Smooth muscle cell (in vitro differentiated cells): Measurements from ENCODE around the gene COL11A1. TPM values are rescaled to one million over a fixed set of nuclear protein-coding genes. Genes with fewer than 3 reads are reported as not detected.

ENCODE experiments used
- DNase-seq: peaks from one replicate; lab custom pipeline; 2025; ENCODE audit not compliant: unreplicated experiment; lab: John Stamatoyannopoulos, UW
- H2AFZ ChIP-seq: fragments of 200-600 bp; sonication (generic); 2 replicates; pipeline ENCODE4 v1.6.0; 2016; ENCODE audit warnings: antibody characterized with exemption, low read depth, mild to moderate bottlenecking
- H3F3A ChIP-seq: fragments of 200-600 bp; sonication (generic); 2 replicates; pipeline ENCODE4 v1.6.0; 2017; ENCODE audit warnings: antibody characterized with exemption, low read depth
- H3K27ac ChIP-seq: fragments of 200-600 bp; sonication (generic); 2 replicates; pipeline ENCODE4 v1.5.1; 2016; ENCODE audit warnings: low read depth, mild to moderate bottlenecking
- H3K27me3 ChIP-seq: fragments of 200-600 bp; sonication (generic); 2 replicates; pipeline ENCODE4 v1.6.1; 2016; ENCODE audit warnings: low read depth, mild to moderate bottlenecking
- H3K36me3 ChIP-seq: fragments of 200-600 bp; sonication (generic); 2 replicates; pipeline ENCODE4 v1.5.1; 2016; ENCODE audit warnings: low read depth
- H3K4me1 ChIP-seq: fragments of 200-600 bp; sonication (generic); 2 replicates; pipeline ENCODE4 v1.5.1; 2016; ENCODE audit warnings: low read depth
- H3K4me2 ChIP-seq: fragments of 200-600 bp; sonication (generic); 2 replicates; pipeline ENCODE4 v1.6.0; 2016; ENCODE audit warnings: mild to moderate bottlenecking
- H3K4me3 ChIP-seq: fragments of 200-600 bp; sonication (generic); 2 replicates; pipeline ENCODE4 v1.5.1; 2016; ENCODE audit warnings: mild to moderate bottlenecking
- H3K79me2 ChIP-seq: fragments of 200-600 bp; sonication (generic); 2 replicates; pipeline ENCODE4 v1.6.0; 2016; ENCODE audit warnings: low read depth, mild to moderate bottlenecking
- H3K9ac ChIP-seq: fragments of 200-600 bp; sonication (generic); 2 replicates; pipeline ENCODE4 v1.6.0; 2016; ENCODE audit warnings: low read depth
- H3K9me3 ChIP-seq: fragments of 200-600 bp; sonication (generic); replicated peaks from 2 replicates; pipeline ENCODE4 v1.5.1; 2016; ENCODE audit warnings: low read depth
- H4K20me1 ChIP-seq: fragments of 200-600 bp; sonication (generic); 2 replicates; pipeline ENCODE4 v1.6.0; 2016; ENCODE audit warnings: low read depth
- CTCF ChIP-seq: fragments of 200-600 bp; sonication (generic); IDR thresholded peaks from 2 replicates; pipeline ENCODE4 v1.5.1; 2017; ENCODE audit warnings: borderline replicate concordance, mild to moderate bottlenecking, antibody characterized with exemption; ENCODE audit not compliant: insufficient read depth, poor library complexity, severe bottlenecking
- WGBS: methylation state at CpG from one replicate; pipeline ENCODE4 v1.1.7; 2016; ENCODE audit warnings: low lambda C conversion rate; 5-methylcytosine and 5-hydroxymethylcytosine counted together
- polyA plus RNA-seq: library from polyadenylated mRNA; unstranded; fragments of >200 nt; fragmentation: Nextera tagmentation; extraction: Ambion mirVana; gene quantifications from 2 replicates; pipeline ENCODE4 v1.2.1, GENCODE V29; 2016
- total RNA-seq: library from RNA; depleted of rRNA; stranded (reverse); fragments of >200 nt; gene quantifications from 2 replicates; pipeline ENCODE4 v1.2.3, GENCODE V29; 2014

COL11A1 gene
- total and polyA plus RNA-seq, 2 experiments from 2014 or later = 155 to 236 TPM

GRCh38 chr1:102861247-102861646, 247.1 kb downstream of the COL11A1 start:
- WGBS = 43% methylated on average over 3 of the region's 3 CpGs
- no peak overlapping the region for H2AFZ ChIP-seq
- no peak overlapping the region for H3K4me2 ChIP-seq
- H3K27ac ChIP-seq = no peak overlapping the region
- no peaks in the 10 kb centered on the region for H3K27me3 ChIP-seq
- H3K36me3 ChIP-seq = no peaks in the 10 kb centered on the region
- no peaks in the 10 kb centered on the region for H3K9me3 ChIP-seq
- no peaks in the 10 kb centered on the region for H3K79me2 ChIP-seq
- no peak overlapping the region for H3K4me3 ChIP-seq
- H3K4me1 ChIP-seq = no peaks in the 10 kb centered on the region
- no peaks in the 10 kb centered on the region for H4K20me1 ChIP-seq
- no peak overlapping the region for H3K9ac ChIP-seq
- no peaks in the 10 kb centered on the region for H3F3A ChIP-seq
- DNase-seq = no peak
- no peak for TF ChIP-seq CTCF

DNA sequence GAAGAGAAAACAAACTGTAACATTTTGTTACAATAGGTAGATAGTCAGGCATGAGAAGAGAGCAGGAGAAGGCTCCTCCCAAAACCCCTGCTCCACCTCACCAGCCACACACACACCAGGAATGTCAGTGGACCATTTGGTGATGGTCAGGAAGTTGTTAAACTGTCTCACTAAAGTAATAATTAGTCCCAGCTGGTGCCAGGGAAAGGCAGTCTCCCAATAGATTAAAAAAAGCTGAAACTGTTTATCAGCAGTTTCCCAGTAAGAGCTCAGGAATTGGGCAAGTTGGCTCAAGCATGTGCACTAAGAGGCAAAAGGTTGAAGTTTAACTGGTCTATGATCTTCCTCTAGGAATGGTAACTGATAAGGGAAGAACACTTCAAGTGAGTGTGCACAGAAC, 249.6 kb downstream of the COL11A1 start:
- Histone ChIP-seq H3K27ac (no peak overlapping the region), H3K27me3 (no peaks in the 10 kb centered on the region), H3K9ac (no peak overlapping the region), H3K4me1 (no peaks in the 10 kb centered on the region), H3K4me3 (no peak overlapping the region), H3K79me2 (no peaks in the 10 kb centered on the region), H3K9me3 (no peaks in the 10 kb centered on the region), H3K36me3 (no peaks in the 10 kb centered on the region), H3K4me2 (no peak overlapping the region), H4K20me1 (no peaks in the 10 kb centered on the region), H2AFZ (peak overlapping the region; percentile 24), H3F3A (no peaks in the 10 kb centered on the region)
- no peak for DNase-seq
- no peak for TF ChIP-seq CTCF

- Histone ChIP-seq H4K20me1 (no peaks in the 10 kb centered on the region), H3K36me3 (no peaks in the 10 kb centered on the region), H3K79me2 (no peaks in the 10 kb centered on the region), H3K4me3 (no peak overlapping the region), H3K27ac (no peak overlapping the region), H3K9me3 (no peaks in the 10 kb centered on the region), H3K4me1 (no peaks in the 10 kb centered on the region), H3F3A (no peaks in the 10 kb centered on the region), H3K9ac (no peak overlapping the region), H2AFZ (no peak overlapping the region), H3K4me2 (no peak overlapping the region), H3K27me3 (no peaks in the 10 kb centered on the region)
- no peak for TF ChIP-seq CTCF
- DNase-seq = no peak
Measured at GRCh38 chr1:102857251-102857650, 251.1 kb downstream of the COL11A1 start.

- no peaks in the 10 kb centered on the region for H3K36me3 ChIP-seq
- no peak overlapping the region for H2AFZ ChIP-seq
- WGBS = 100% methylated on average over 18 of the region's 50 CpGs
- no peaks in the 10 kb centered on the region for H3K79me2 ChIP-seq
- no peak for DNase-seq
- H4K20me1 ChIP-seq = no peaks in the 10 kb centered on the region
- no peak overlapping the region for H3K4me2 ChIP-seq
- no peak overlapping the region for H3K9ac ChIP-seq
- no peaks in the 10 kb centered on the region for H3K4me1 ChIP-seq
- no peak overlapping the region for H3K27ac ChIP-seq
- H3K27me3 ChIP-seq = no peaks in the 10 kb centered on the region
- no peaks in the 10 kb centered on the region for H3K9me3 ChIP-seq
- H3K4me3 ChIP-seq = no peak overlapping the region
- no peaks in the 10 kb centered on the region for H3F3A ChIP-seq
- TF ChIP-seq CTCF = no peak
Measured at GRCh38 chr1:102853701-102854187, 254.6 kb downstream of the COL11A1 start.
